GM12891 (cell line): Measurements from ENCODE around the gene PACSIN1.

Experiments
- POLR2A ChIP-seq: IDR thresholded peaks from 2 replicates; pipeline ENCODE4 v1.6.1; 2011; ENCODE audit warnings: low read depth, low read length, control low read depth
- TAF1 ChIP-seq: IDR thresholded peaks from 2 replicates; pipeline ENCODE4 v1.6.1; 2011; ENCODE audit warnings: low read depth, low read length, control low read depth

- TF ChIP-seq POLR2A: no peak
- no peak for TF ChIP-seq TAF1
Observed at GRCh38 chr6:34572585-34572984, 106.7 kb downstream of the PACSIN1 start.
